Motor neuron (in vitro differentiated cells): ENCODE results near the gene PPFIA4. TPM values are rescaled to one million over a fixed set of nuclear protein-coding genes. Genes with fewer than 3 reads are reported as not detected.
A peak's percentile ranks its signal among the peaks of the same experiment; 100 is the strongest.

Experiments used
- ATAC-seq, 8 experiments: fragments of 200-7000 bp; cut with Tn5 transposase; replicated peaks in 6 of 8; 2 replicates each; pipeline ENCODE4 v1.8.0; 2021; ENCODE audit warnings: mild to moderate bottlenecking in 8 of 8, moderate library complexity in 8 of 8
- H3K27ac ChIP-seq, 2 donors: fragments of 250-450 bp; sonication (Bioruptor Pico); 2 replicates each; pipeline ENCODE4 v1.9.0; 2021; ENCODE audit warnings: antibody characterized with exemption in 2 of 2, mild to moderate bottlenecking in 2 of 2, moderate library complexity in 1 of 2
- H3K4me1 ChIP-seq, 2 donors: fragments of 250-450 bp; sonication (Bioruptor Pico); replicated peaks in 1 of 2; 2 replicates each; pipeline ENCODE4 v1.6.1; 2021; ENCODE audit warnings: antibody characterized with exemption in 2 of 2, mild to moderate bottlenecking in 2 of 2, moderate library complexity in 1 of 2
- H3K4me3 ChIP-seq, 5 donors: fragments of 250-450 bp; sonication (Bioruptor Pico); 2 replicates each; pipeline ENCODE4 v1.9.0; 2021; ENCODE audit warnings: antibody characterized with exemption in 5 of 5, mild to moderate bottlenecking in 5 of 5, moderate library complexity in 4 of 5
- WGBS, 10 experiments: fragments of 450-650 bp; shearing (Covaris generic); methylation state at CpG; one replicate each; pipeline ENCODE4 v1.0.0; 2022; 5-methylcytosine and 5-hydroxymethylcytosine counted together
- in situ Hi-C, 9 experiments: fragments of 400-800 bp; cut with MboI; loops; one replicate each; pipeline ENCODE4 v1.15.0; 2021; ENCODE audit warnings: low sequenced_read_pairs in 9 of 9, low pct_unique_long_range_greater_than_20kb in 2 of 9; ENCODE audit not compliant: unreplicated experiment in 9 of 9
- total RNA-seq, 8 experiments: library from RNA; unstranded; fragments of 300-600 nt; gene quantifications; 2 replicates each; pipeline versions ENCODE4 v1.2.3 to v1.2.4, GENCODE V29; 2022

Gene PPFIA4
- total RNA-seq, 8 experiments from 2014 or later: 1.5 to 34.3 (median 10.7) TPM

DNA sequence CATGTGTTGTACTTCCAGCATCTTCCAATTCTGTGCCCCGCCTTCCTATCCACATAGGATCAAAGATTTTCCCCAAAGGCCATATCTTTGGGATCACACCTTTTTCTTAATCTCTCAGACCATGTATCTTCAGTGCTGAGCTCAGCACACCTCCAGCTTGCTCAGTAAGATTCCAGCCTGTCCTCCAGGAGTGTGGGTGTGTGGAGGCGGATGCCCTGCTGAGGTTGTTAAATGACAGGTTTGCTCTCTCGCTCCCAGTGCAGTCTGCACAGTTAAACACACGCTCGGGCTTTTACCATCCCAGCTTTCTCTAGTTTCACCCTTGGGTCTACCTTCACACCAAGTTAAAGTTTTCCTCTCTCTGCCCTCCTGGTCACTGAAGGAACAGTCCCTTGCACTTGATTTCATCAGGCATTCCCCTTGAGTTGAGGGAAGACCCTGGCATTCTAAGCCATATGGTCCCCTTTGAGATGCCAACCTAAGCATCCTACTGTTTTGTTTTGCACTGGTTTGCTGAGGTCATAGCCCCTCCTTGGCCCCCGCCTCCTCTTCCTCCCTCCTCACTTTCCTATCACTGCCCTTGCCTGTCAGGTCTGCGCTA, 45.8 kb downstream of the PPFIA4 start:
- peak in 4 of 8 experiments; percentile 33 to 56 (median 34) for ATAC-seq
- Histone ChIP-seq H3K27ac (peak overlapping the region in 1 of 2 donors; percentile 49), H3K4me1 (peaks cover 32 to 35% of the 10 kb centered on the region in 2 donors), H3K4me3 (no peak overlapping the region)
- 70 to 100% (median 89%) methylated on average over 1 to 5 of the region's 7 CpGs; no CpG with 5 or more reads in 1 of the 10 experiments for WGBS, 10 experiments
- in situ Hi-C loops: no loop called here

DNA sequence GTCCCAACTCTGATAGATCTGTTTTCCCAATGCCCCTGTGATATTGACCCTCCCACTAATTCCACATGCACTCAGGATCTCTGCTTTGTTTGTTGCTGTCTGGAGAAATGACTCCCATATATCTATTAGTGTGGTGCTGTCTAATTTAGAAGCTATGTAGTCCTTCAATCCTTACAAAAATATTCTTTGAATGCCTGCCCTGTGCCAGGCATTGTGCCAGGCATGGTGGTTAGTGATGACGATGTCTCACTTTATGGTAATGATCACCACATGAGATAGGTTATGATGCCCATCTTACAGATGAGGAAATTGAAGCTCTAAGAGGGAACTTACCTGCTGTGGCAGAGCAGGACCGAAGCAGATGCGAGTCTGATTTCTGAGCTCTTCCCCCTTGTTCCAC, 46.6 kb downstream of the PPFIA4 start:
- H3K4me3 ChIP-seq: no peak overlapping the region
- in situ Hi-C loops: no loop called here
- 0 to 100% (median 79%) methylated on average over 1 to 3 of the region's 3 CpGs; no CpG with 5 or more reads in 4 of the 10 experiments for WGBS, 10 experiments
- peaks cover 32 to 35% of the 10 kb centered on the region in 2 donors for H3K4me1 ChIP-seq
- no peak overlapping the region for H3K27ac ChIP-seq
- ATAC-seq: no peak

DNA sequence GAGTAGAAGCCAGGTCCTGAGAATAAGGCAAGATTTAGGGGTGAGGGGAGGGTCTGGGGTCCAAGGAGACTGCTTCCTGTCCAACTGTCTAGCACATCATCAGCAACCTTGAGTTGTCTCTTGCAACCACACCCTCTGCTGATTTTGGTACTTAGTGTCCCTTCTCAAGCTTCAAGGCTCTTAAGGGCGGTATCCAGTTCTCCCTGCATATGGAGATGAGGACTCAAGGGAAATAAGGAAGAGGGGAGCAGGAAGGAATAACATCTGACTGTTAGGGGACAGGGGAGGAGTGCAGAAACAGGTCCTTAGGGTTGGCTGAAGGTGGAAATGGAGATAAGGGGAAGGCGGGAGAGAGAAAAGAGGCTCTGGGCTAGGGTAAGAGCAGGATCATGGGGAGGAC, 47.2 kb downstream of the PPFIA4 start:
- Histone ChIP-seq H3K4me3 (no peak overlapping the region), H3K4me1 (peaks cover 31 to 32% of the 10 kb centered on the region in 2 donors), H3K27ac (no peak overlapping the region)
- in situ Hi-C loops: no loop called here
- peak in 3 of 8 experiments; percentile 66 to 86 (median 69) for ATAC-seq
- WGBS, 10 experiments: 13 to 100% (median 70%) methylated on average over 1 to 2 of the region's 2 CpGs; no CpG with 5 or more reads in 5 of the 10 experiments

DNA sequence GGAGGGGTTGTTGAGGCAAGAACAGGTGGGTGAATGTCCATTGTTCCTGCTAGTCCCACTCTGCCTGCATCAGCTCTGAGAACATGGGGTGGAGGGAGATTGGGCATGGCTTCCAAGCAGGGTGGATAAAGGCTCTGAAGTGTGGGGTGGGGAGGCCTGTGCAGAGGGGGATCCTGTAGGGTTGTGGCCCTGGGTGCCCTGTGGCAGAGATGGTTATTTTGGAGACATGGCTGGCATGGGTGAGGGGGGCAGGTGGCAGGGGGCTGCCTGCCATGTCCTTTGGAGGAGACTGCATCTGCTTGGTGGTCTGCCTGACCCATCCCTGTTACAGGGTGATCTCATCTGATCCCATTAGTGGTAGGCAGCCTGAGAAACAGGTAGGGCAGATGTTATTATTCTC, 48.3 kb downstream of the PPFIA4 start:
- ATAC-seq: no peak
- Histone ChIP-seq H3K4me3 (no peak overlapping the region), H3K4me1 (peaks cover 20 to 21% of the 10 kb centered on the region in 2 donors), H3K27ac (no peak overlapping the region)
- in situ Hi-C loops: no loop called here

DNA sequence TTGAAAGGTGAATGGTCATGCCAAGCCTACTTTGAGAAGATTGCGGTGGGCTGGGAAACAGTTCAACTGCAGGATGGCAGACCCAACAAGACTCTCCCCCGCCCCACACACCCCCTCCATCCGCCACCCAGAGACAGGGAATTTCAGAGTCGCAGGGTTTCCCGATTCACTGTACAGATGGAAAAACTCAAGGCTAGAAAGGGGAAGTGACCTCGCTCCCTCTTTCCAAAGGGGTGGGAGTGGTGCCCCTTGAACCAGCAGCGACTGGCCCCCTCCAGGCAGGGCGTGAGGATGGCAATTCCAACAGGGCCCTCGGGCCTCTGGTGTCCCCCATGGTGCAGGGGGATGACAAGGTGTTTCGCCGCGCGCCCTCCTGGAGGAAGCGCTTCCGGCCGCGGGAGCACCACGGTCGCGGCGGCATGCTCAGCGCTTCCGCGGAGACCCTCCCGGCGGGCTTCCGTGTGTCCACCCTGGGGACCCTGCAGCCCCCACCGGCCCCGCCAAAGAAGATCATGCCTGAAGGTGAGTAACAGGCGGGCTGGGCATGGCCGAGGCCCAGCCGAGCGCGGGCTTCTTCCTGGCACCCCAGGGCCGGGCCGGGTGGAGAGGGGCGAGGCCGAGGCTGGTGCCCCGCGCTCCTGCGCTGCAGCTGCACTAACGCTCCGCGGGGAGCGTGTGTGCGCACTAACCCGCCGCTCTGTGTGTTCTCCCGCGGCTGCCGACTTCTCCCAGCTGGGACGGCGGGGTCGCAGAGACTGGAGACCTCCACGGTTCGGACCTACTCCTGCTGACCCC, 49.1 kb downstream of the PPFIA4 start:
- Histone ChIP-seq H3K4me3 (no peak overlapping the region), H3K27ac (no peak overlapping the region), H3K4me1 (peaks cover 14 to 18% of the 10 kb centered on the region in 2 donors)
- in situ Hi-C loops: no loop called here
- peak in 3 of 8 experiments; percentile 19 to 42 (median 20) for ATAC-seq
- whole genome bisulfite sequencing, 10 experiments: 20 to 55% (median 52%) methylated on average over 2 to 15 of the region's 56 CpGs; no CpG with 5 or more reads in 5 of the 10 experiments

DNA sequence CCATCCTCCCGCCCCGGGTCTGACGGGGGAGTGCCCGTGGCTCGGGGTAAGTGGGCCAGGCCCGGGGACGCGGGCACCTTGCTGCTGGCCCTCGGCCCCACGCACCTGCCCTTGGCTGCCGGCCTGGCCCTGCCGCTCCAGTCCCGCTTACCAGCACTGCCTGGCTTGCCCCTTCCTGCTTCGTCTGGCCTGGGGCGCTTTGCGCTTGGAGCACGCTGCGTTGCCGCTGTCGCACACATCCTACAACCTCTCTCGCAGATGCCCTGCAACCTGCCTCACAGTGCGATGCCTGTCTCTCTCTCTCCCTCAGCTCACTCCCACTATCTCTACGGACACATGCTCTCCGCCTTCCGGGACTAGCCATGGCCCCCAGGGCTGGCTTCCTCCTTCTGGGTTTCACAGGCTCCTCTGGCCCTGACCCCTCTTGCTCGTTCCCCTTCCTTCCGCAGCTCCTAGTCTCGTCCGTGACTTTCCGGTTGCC, 49.8 kb downstream of the PPFIA4 start:
- no peak for ATAC-seq
- Histone ChIP-seq H3K27ac (no peak overlapping the region), H3K4me1 (peaks cover 14 to 18% of the 10 kb centered on the region in 2 donors), H3K4me3 (no peak overlapping the region)
- in situ Hi-C loops: no loop called here
- WGBS, 10 experiments: 76 to 100% (median 92%) methylated on average over 3 to 21 of the region's 30 CpGs; no CpG with 5 or more reads in 3 of the 10 experiments

DNA sequence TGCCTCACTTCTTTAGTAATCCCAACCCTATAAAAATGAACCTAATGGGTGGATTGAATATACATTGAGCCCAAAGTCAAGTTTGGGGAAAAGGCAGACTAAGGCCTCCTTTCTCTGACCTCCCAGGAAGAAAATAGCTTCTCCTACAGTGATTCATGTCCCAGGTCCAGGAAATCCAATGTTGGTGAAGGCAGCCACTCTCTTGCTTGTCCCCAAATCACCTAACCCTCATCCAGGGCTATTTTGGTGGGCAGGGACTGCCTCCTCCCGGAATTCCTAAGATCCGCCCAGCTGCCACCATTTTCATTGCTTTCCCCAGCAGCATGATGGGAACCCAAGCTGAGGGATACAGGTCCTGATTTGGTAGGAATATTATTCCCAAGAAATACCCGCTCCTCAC, 51.1 kb downstream of the PPFIA4 start:
- no peak for ATAC-seq
- 42 to 100% (median 100%) methylated on average over 1 to 2 of the region's 3 CpGs; no CpG with 5 or more reads in 5 of the 10 experiments for WGBS, 10 experiments
- peaks cover 8 to 12% of the 10 kb centered on the region in 2 donors for H3K4me1 ChIP-seq
- in situ Hi-C loops: no loop called here
- no peak overlapping the region for H3K27ac ChIP-seq
- H3K4me3 ChIP-seq: no peak overlapping the region

DNA sequence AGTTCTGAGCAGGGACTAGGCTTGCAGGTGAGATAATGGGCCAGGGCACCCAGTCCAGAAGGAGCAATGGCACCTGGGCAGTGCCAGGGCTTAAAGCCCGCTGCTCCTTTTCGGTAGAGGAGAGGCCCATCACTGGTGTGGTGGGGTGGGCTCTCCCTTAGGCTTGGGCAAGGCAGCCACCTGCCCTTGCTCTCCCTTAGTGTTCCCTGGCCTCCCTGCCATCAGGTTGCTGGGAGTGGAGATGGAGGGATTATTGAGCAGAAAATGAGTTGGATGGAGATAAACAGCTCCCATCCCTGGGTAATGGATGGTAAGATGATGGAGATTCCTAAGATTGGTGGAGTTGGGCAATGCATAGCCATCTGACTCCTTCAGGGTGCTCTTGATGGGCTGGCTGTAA, 51.7 kb downstream of the PPFIA4 start:
- 50 to 100% methylated on average over 1 to 2 of the region's 2 CpGs; no CpG with 5 or more reads in 8 of the 10 experiments for WGBS, 10 experiments
- H3K4me3 ChIP-seq: no peak overlapping the region
- H3K27ac ChIP-seq: no peak overlapping the region
- peaks cover 7 to 11% of the 10 kb centered on the region in 2 donors for H3K4me1 ChIP-seq
- ATAC-seq: no peak
- in situ Hi-C loops: no loop called here

DNA sequence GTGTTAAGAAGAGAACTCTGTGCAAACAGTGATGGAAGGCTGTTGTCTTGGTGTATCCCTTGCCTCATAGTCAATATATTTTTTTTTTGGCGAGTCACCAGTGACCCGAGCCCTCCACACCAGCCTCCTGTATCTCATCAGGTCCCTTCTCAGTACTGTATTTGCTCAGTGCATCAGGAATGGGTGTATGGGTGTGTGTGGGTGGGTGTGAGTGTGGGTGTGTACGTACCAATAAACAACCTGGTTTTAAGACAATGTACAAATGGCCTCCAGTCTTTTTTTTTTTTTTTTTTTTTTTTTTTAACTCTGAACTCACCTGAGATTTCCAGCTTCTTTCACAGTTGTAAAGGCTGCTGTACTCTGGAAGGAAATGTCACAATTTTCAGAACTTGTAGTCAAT, 52.2 kb downstream of the PPFIA4 start:
- Histone ChIP-seq H3K4me1 (peaks cover 7% of the 10 kb centered on the region in 2 donors), H3K27ac (no peak overlapping the region), H3K4me3 (no peak overlapping the region)
- in situ Hi-C loops: no loop called here
- 60 to 92% (median 82%) methylated on average over 1 to 3 of the region's 3 CpGs; no CpG with 5 or more reads in 3 of the 10 experiments for WGBS, 10 experiments
- ATAC-seq: no peak

DNA sequence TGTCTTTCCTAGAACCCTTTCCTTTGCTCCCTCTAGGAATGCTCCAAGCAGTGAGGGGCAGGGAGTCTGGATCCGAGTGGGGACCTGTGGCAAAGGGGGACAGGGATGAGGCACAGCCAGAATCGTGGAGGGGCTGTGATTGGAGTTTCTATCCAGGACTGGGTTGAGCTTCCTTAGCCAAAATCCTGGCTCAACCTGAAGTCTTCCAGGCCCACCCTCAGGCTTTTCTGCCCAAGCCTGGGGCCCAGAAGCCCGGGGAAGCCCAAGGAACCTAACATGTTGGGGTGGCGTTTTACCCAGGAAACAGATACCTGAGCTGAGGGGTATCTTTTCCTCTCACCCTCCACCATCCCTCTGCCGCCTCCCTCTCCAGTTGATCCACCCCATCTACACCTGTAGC, 54.2 kb downstream of the PPFIA4 start:
- H3K27ac ChIP-seq: no peak overlapping the region
- 53 to 91% (median 84%) methylated on average over 1 to 4 of the region's 5 CpGs; no CpG with 5 or more reads in 4 of the 10 experiments for WGBS, 10 experiments
- in situ Hi-C loops: no loop called here
- peaks cover 7 to 12% of the 10 kb centered on the region in 2 donors for H3K4me1 ChIP-seq
- no peak for ATAC-seq
- no peak overlapping the region for H3K4me3 ChIP-seq

DNA sequence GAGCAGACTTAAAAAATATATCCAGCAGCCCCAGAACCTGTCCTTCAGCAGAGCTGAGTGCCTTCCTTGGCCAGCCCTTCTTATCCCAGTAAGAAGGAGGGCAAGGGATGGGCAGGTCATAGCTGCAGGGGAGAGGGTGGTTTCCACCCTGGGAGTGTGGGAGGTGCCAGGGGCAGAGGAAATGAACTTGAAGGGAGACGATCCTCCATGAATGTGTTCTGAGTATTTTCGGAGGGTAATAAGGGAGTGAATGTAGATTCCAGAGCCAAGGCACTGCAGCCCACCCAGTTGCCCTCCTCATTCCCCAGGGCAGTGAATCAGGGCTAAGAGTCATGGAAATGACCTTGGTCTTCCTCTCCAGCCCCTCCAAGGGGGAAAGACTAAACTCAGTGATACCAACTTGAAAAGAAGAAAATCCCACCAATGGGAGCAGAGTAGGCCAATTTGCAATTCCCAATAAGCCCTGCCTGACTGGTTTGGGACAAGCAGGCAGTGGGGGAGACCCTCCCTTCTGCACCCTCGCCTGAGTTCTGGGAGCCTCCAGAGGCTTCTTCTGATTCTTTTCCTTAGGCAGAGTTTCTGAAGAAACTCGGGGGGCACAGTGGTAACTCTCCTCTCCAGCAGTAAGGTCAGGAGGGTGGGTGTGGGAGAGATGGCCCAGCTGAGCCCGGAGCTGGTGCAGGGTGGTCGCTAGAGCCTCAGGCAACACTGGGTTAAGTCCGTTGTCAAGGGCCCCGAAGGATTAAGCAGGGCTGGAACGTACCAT, 55.4 kb downstream of the PPFIA4 start:
- in situ Hi-C loops: no loop called here
- ATAC-seq: peak in 3 of 8 experiments; percentile 34 to 61 (median 47)
- no peak overlapping the region for H3K4me3 ChIP-seq
- H3K4me1 ChIP-seq: peaks cover 12 to 16% of the 10 kb centered on the region in 2 donors
- no peak overlapping the region for H3K27ac ChIP-seq
- WGBS, 10 experiments: 0 to 76% (median 56%) methylated on average over 1 to 8 of the region's 9 CpGs; no CpG with 5 or more reads in 2 of the 10 experiments

DNA sequence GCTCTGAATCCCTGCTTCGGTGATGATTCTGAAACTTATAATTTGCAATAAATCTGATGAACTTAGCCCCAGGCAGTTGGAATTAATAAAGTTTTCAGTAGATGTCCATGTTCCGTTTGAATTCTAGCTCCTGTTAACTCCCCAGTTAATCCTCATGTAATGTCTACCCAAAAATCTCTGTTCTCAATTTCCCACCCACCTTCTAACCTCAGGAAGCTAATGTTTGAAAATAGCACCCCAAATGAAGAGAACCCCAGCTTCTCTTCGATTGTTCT, 55.9 kb downstream of the PPFIA4 start:
- WGBS, 10 experiments: 0 to 100% (median 71%) methylated on average over 1 to 3 of the region's 3 CpGs; no CpG with 5 or more reads in 1 of the 10 experiments
- Histone ChIP-seq H3K27ac (no peak overlapping the region), H3K4me3 (no peak overlapping the region), H3K4me1 (peaks cover 16 to 21% of the 10 kb centered on the region in 2 donors)
- no peak for ATAC-seq
- in situ Hi-C loops: no loop called here
